ENCODE data around the gene BNC2.
A peak's percentile ranks its signal among the peaks of the same experiment; 100 is the strongest.
"Not testable (repeated sequence)": the region's sequence is repeated elsewhere in the genome, so short reads cannot be mapped to it uniquely, and the experiment has no call there.

BNC2 gene

GRCh38 chr9:16870596-16871335 is at the start of gene BNC2:
BNC2 (minus strand) TSS chr9:16870670; CDS start chr9:16870648, 22 bp downstream.
- DNase-seq (ENCODE audit: low read depth in 2 of 2, low spot score in 1 of 2): no peak

GRCh38 chr9:16918920-16919319 is 48.5 kb upstream of the BNC2 start:
- DNase-seq (ENCODE audit: low read depth in 2 of 2, low spot score in 1 of 2): no peak

GRCh38 chr9:16915126-16915831 is 44.8 kb upstream of the BNC2 start:
- DNase-seq (ENCODE audit: low read depth in 2 of 2, low spot score in 1 of 2): no peak

- no peak for DNase-seq (ENCODE audit: low read depth in 2 of 2, low spot score in 1 of 2)
These were observed 41.7 kb upstream of the BNC2 start for GRCh38 chr9:16912197-16912596.

- DNase-seq (ENCODE audit: low read depth in 2 of 2, low spot score in 1 of 2): not testable (repeated sequence)
These were observed 37.7 kb upstream of the BNC2 start for GRCh38 chr9:16908206-16908605.

- no peak for DNase-seq (ENCODE audit: low read depth in 2 of 2, low spot score in 1 of 2)
These were observed 34.2 kb upstream of the BNC2 start for GRCh38 chr9:16904655-16905054.

GRCh38 chr9:16901590-16901989 is 31.1 kb upstream of the BNC2 start:
- no peak for DNase-seq (ENCODE audit: low read depth in 2 of 2, low spot score in 1 of 2)

GRCh38 chr9:16899606-16900005 is 29.1 kb upstream of the BNC2 start:
- no peak for DNase-seq (ENCODE audit: low read depth in 2 of 2, low spot score in 1 of 2)

- no peak for DNase-seq (ENCODE audit: low read depth in 2 of 2, low spot score in 1 of 2)
These were observed 28.0 kb upstream of the BNC2 start for GRCh38 chr9:16898464-16898863.

GRCh38 chr9:16888594-16888993 is 18.1 kb upstream of the BNC2 start:
- DNase-seq (ENCODE audit: low read depth in 2 of 2, low spot score in 1 of 2): no peak

- no peak for DNase-seq (ENCODE audit: low read depth in 2 of 2, low spot score in 1 of 2)
These were observed 15.5 kb upstream of the BNC2 start for GRCh38 chr9:16885931-16886330.

- no peak for DNase-seq (ENCODE audit: low read depth in 2 of 2, low spot score in 1 of 2)
These were observed 14.6 kb upstream of the BNC2 start for GRCh38 chr9:16884952-16885513.

- DNase-seq (ENCODE audit: low read depth in 2 of 2, low spot score in 1 of 2): no peak
These were observed 13.9 kb upstream of the BNC2 start for GRCh38 chr9:16884373-16884772.

- DNase-seq (ENCODE audit: low read depth in 2 of 2, low spot score in 1 of 2): no peak
These were observed 13.1 kb upstream of the BNC2 start for GRCh38 chr9:16883586-16883985.

- not testable (repeated sequence) for DNase-seq (ENCODE audit: low read depth in 2 of 2, low spot score in 1 of 2)
These were observed 12.0 kb upstream of the BNC2 start for GRCh38 chr9:16882440-16882839.

GRCh38 chr9:16879416-16879815 is 8.9 kb upstream of the BNC2 start:
- DNase-seq (ENCODE audit: low read depth in 2 of 2, low spot score in 1 of 2): no peak

GRCh38 chr9:16877256-16877655 is 6.8 kb upstream of the BNC2 start:
- DNase-seq (ENCODE audit: low read depth in 2 of 2, low spot score in 1 of 2): no peak

GRCh38 chr9:16873126-16873802 is 2.8 kb upstream of the BNC2 start:
- DNase-seq (ENCODE audit: low read depth in 2 of 2, low spot score in 1 of 2): no peak

GRCh38 chr9:16871336-16872151 is 1.1 kb upstream of the BNC2 start:
- peak in 1 of 2 donors; percentile 18 for DNase-seq (ENCODE audit: low read depth in 2 of 2, low spot score in 1 of 2)

GRCh38 chr9:16869882-16870595 is 431 bp downstream of the BNC2 start:
- no peak for DNase-seq (ENCODE audit: low read depth in 2 of 2, low spot score in 1 of 2)

All from stimulated activated CD8-positive, alpha-beta memory T cell treated with anti-CD3 and anti-CD28 coated beads, Interleukin-4, amount 100 ng/mL, for 4 hours (primary cell).